Stomach (tissue), 4 donors: ENCODE data around the gene DIPK1C.

Source experiments
- POLR2A ChIP-seq, 4 donors: fragments of 450-650 bp; IDR thresholded peaks; one replicate each; pipeline ENCODE4 v1.6.1; 2016; ENCODE audit warnings: antibody characterized with exemption in 4 of 4, control low read depth in 2 of 4, mild to moderate bottlenecking in 1 of 4, moderate library complexity in 1 of 4
- TF ChIP-seq, protein P1 (sequence below), 7 experiments: fragments of 450-650 bp in 4 of 7; fragments of 200-600 bp in 3 of 7; sonication (generic) in 3 of 7; IDR thresholded peaks; one replicate each; pipeline ENCODE4 v1.5.1; 2016 to 2019; ENCODE audit warnings: antibody characterized with exemption in 7 of 7, control low read depth in 2 of 7, mild to moderate bottlenecking in 1 of 7

DNA sequence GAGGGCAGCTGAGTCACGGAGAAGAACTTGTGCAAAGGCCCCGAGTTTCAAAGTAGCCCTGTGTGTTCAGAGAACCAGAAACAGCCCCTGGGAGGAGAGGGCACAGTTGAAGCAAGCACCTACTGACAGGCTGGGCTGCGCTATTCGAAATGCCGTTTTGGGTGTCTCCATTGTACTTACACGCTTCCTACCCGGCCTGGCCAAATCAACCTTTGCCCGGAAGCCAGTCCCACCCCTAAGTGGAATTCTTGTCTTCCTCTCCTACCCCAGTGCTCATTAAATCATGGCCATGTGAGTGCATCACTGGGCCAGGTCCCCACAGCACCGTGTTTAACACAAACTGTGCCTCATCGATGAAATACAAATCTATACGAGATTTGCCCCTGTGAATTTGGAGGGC lies 6.0 kb downstream of the DIPK1C start:
- TF ChIP-seq, protein P1, sequence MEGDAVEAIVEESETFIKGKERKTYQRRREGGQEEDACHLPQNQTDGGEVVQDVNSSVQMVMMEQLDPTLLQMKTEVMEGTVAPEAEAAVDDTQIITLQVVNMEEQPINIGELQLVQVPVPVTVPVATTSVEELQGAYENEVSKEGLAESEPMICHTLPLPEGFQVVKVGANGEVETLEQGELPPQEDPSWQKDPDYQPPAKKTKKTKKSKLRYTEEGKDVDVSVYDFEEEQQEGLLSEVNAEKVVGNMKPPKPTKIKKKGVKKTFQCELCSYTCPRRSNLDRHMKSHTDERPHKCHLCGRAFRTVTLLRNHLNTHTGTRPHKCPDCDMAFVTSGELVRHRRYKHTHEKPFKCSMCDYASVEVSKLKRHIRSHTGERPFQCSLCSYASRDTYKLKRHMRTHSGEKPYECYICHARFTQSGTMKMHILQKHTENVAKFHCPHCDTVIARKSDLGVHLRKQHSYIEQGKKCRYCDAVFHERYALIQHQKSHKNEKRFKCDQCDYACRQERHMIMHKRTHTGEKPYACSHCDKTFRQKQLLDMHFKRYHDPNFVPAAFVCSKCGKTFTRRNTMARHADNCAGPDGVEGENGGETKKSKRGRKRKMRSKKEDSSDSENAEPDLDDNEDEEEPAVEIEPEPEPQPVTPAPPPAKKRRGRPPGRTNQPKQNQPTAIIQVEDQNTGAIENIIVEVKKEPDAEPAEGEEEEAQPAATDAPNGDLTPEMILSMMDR (IDR thresholded peaks at IDR 0.05) = no peak
- no peak for TF ChIP-seq POLR2A (IDR thresholded peaks at IDR 0.05)
